ENCODE results near the gene IGLON5.

IGLON5 gene

DNA sequence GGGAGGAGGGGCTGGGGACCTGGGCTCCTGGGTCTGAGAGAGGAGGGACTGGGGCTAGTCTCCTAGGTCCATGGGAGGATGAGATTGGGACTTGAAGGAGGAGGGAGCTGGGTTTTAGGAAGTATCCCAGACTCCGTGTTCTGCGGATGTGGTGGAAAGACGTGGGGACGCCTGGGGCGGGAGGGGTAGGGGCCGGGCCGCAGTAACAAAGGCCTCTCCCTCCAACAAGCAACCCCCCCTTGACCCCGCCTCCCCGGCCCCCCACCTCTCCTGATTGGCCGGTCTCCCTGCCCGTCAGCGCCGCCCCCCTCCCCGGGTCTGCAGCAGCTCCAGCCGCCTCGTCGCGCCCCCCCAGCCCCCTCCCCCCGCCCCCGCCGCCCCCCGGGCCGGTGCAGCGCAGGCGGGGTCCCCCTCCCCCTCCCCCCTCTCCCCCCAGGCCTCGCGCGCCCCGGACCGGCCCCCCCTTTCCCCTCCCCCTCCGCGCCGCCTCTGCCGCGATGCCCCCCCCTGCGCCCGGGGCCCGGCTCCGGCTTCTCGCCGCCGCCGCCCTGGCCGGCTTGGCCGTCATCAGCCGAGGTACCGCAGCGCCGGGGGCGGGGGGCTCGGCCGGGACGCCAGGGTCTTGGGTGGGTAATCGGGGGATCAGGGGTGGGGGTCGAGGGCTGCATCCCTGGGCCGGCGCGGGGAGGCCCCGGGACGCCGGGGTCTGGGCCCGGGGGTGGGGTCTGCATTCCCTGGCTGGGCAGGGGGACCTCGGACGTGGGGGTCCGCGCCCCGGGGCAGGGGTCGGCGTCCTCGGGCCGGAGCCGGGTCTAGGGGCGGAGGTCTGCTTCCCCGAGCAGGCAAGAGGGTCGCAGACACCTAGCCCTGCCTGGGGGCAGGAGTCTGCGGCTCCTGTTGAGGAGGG is at the start of gene IGLON5:
Gene IGLON5, plus strand, starts transcription at position 294 of the 907 bp plus-strand sequence. Its CDS starts 204 bp downstream, at position 498.
- no peak within 1 kb of the TSS for H3K4me3 ChIP-seq (ENCODE audit: low read depth, low read length)
- no peak for DNase-seq (ENCODE audit: low read depth)
- no peak for TF ChIP-seq CTCF (IDR thresholded peaks at IDR 0.05; ENCODE audit: control insufficient read depth, extremely low read depth, insufficient read depth)

DNA sequence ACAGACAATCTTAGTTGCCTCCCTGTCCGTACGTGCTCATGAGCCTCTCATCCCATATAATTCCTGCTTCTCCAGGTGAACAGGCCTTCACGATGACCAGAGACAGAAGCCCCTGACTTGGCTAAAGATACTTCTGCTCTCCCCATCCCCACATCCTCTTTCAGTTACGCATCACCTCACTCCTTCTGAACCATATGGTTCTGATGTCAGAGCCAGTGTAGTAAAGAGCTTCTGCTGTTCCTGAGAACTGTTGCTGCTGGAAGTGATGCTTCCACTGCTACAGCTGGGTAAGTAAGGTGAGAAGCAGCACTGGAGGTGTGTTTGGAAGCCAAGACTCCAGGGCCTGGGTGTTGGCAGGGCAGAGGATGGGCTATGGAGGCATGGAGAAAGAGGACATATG is 47.6 kb upstream of the IGLON5 start:
- TF ChIP-seq CTCF (IDR thresholded peaks at IDR 0.05; ENCODE audit: control insufficient read depth, extremely low read depth, insufficient read depth) = no peak
- DNase-seq (ENCODE audit: low read depth) = no peak
- H3K4me3 ChIP-seq (ENCODE audit: low read depth, low read length) = no peak overlapping the region

GRCh38 chr19:51271067-51271466 is 40.4 kb upstream of the IGLON5 start:
- no peak for TF ChIP-seq CTCF (IDR thresholded peaks at IDR 0.05; ENCODE audit: control insufficient read depth, extremely low read depth, insufficient read depth)
- DNase-seq (ENCODE audit: low read depth) = no peak
- no peak overlapping the region for H3K4me3 ChIP-seq (ENCODE audit: low read depth, low read length)

- no peak overlapping the region for H3K4me3 ChIP-seq (ENCODE audit: low read depth, low read length)
- no peak for DNase-seq (ENCODE audit: low read depth)
- TF ChIP-seq CTCF (IDR thresholded peaks at IDR 0.05; ENCODE audit: control insufficient read depth, extremely low read depth, insufficient read depth) = no peak
These were observed 39.1 kb upstream of the IGLON5 start for GRCh38 chr19:51272183-51272810.

DNA sequence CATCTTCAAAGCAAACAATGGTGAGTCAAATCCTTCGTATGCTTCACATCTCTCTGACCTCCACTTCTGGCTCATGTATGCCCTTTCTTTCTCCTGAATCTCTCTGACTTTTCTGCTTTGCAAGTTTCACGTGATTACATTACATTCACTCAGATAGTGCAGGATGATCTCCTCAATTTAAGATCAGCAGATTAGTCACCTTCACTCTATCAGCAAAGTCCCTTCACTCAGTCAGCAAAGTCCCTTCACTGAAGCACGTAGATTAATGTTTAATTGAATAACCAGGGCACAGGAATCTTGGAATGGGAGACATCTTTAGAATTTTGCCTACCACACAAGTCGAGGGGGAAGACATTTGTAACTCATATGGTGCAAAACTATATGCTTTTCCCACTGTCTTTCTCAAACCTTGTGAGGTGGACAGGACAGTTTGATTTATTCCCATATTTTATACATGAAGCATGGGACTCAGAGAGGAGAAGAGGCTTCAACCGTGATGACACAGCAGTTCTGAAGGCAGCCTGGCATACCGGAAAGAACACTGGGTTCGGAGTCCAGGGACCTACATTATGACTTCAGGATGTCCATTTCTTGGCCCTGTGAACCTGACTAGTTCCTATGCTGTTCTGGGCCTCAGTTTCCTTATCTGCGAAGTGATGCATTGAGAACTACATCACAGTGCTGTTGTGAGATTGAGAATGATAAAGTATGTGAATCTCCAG is 37.2 kb upstream of the IGLON5 start:
- TF ChIP-seq CTCF (IDR thresholded peaks at IDR 0.05; ENCODE audit: control insufficient read depth, extremely low read depth, insufficient read depth) = no peak
- DNase-seq (ENCODE audit: low read depth) = no peak
- no peak overlapping the region for H3K4me3 ChIP-seq (ENCODE audit: low read depth, low read length)

GRCh38 chr19:51277112-51277511 is 34.3 kb upstream of the IGLON5 start:
- no peak for DNase-seq (ENCODE audit: low read depth)
- H3K4me3 ChIP-seq (ENCODE audit: low read depth, low read length) = no peak overlapping the region
- no peak for TF ChIP-seq CTCF (IDR thresholded peaks at IDR 0.05; ENCODE audit: control insufficient read depth, extremely low read depth, insufficient read depth)
